Colonic mucosa (tissue), 4 donors: Measurements from ENCODE around the gene ZBTB17. TPM values are rescaled to one million over a fixed set of nuclear protein-coding genes. Genes with fewer than 3 reads are reported as not detected.

ENCODE experiments used
- DNase-seq: peaks from one replicate; pipeline ENCODE4 v3.0.0-alpha.2; 2020
- H3K27ac ChIP-seq: fragments of 200-600 bp; one replicate; pipeline ENCODE4 v1.8.0; 2021
- H3K27me3 ChIP-seq: fragments of 200-600 bp; one replicate; pipeline ENCODE4 v1.8.0; 2021
- H3K36me3 ChIP-seq: fragments of 200-600 bp; one replicate; pipeline ENCODE4 v1.8.0; 2021
- H3K4me1 ChIP-seq: fragments of 200-600 bp; one replicate; pipeline ENCODE4 v1.8.0; 2021; ENCODE audit warnings: mild to moderate bottlenecking
- H3K4me3 ChIP-seq: fragments of 200-600 bp; one replicate; pipeline ENCODE4 v1.8.0; 2021
- H3K9ac ChIP-seq, 2 donors: one replicate each; pipeline ENCODE4 v1.7.0; 2013; ENCODE audit warnings: control low read depth in 2 of 2, low read depth in 2 of 2, low read length in 2 of 2
- H3K9me3 ChIP-seq: fragments of 200-600 bp; one replicate; pipeline ENCODE4 v1.8.0; 2021
- CTCF ChIP-seq: fragments of 200-600 bp; IDR thresholded peaks from one replicate; pipeline ENCODE4 v1.8.0; 2022; ENCODE audit warnings: antibody characterized with exemption, mild to moderate bottlenecking
- intact Hi-C: fragments of 100-400 bp; cut with DNase I; formaldehyde crosslinking; loops from one replicate; pipeline ENCODE4 v1.14.1; 2022
- total RNA-seq, 2 donors: library from RNA; stranded (reverse); fragmentation: NEBNext Ultra II Directional in 1 of 2; extraction: Animal tissue kit (Norgen Biotek cat#: 25700) in 1 of 2; gene quantifications; one replicate each; pipeline ENCODE4 v1.2.1, GENCODE V29; 2021
- donor health status: healthy.
- donor health status: DM: no; HTN: no; CAD: no.
- donor health status: DM: no; HTN: no; CAD: no.

ZBTB17 gene
- total RNA-seq, 2 donors from 2014 or later: 24.9 to 36.3 TPM

DNA sequence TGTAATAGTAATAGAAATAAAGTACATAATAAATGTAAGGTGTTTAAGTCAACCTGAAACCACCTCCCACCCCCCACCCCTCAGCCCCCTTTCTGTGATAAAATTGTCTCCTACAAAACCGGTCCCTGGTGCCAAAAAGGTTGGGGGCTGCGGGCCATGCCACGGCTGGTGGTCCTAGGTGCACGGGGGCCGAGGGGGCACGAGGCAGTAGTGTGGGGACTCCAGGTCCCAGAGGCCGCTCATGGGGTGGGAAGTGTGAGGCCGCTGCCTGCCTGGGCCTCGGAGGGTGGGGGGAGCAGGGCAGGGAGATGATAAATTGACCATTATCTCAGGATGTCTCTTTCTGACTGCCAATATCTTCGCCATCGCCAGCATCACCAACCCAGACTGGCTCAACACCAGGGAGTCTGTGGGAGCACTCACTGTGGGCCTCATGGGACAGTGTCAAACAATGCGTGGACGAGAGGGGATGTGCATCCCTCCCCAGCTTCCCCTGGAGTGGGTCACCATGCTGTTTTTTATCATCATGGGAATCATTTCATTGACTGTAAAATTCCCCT, 6.5 kb downstream of the ZBTB17 start:
- Histone ChIP-seq H3K4me1 (peaks cover under 1% of the 10 kb centered on the region), H3K9me3 (no peaks in the 10 kb centered on the region), H3K9ac (no peak overlapping the region), H3K4me3 (no peak overlapping the region), H3K36me3 (no peaks in the 10 kb centered on the region), H3K27ac (no peak overlapping the region), H3K27me3 (no peaks in the 10 kb centered on the region)
- no peak for DNase-seq
- intact Hi-C loops: no loop called here
- no peak for TF ChIP-seq CTCF

DNA sequence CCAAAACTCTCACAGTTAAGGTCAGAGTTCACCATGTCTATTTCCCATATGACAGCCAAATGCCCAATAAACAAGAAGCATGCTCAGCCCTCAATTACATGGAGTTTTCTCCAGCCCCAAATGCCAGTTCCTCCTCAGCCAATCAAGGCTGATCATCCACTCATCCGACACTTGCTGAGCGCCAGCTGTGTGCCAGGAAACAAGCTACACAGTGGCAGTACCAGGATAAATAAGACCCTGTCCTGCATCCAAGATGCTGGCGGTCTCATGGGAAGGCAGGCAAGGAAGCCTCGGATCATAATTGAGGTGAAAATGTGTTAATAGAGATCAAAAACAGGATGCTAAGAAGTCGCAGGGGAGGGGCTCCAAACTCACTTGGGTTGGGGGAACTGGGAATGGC, 7.7 kb downstream of the ZBTB17 start:
- Histone ChIP-seq H3K9ac (no peak overlapping the region), H3K4me3 (no peak overlapping the region), H3K9me3 (no peaks in the 10 kb centered on the region), H3K27me3 (no peaks in the 10 kb centered on the region), H3K4me1 (peaks cover 4% of the 10 kb centered on the region), H3K36me3 (no peaks in the 10 kb centered on the region), H3K27ac (no peak overlapping the region)
- no peak for TF ChIP-seq CTCF
- intact Hi-C loops: no loop called here
- DNase-seq: no peak

DNA sequence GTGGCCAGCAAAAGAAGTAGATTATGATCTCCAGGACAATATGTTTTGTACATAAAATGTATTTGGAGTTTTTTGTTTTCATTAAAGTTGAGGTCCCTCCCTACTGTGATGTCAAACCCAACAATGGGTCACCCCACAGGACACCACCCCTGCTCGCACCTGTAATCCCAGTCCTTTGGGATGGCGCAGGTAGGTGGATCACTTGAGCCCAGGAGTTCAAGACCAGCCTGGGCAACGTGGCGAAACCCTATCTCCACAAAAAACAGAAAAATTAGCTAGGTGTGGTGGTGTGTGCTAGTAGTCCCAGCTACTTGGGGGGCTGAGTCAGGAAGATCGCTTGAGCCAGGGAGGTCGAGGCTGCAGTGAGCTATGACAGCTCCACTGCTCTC, 9.0 kb downstream of the ZBTB17 start:
- H3K36me3 ChIP-seq: no peaks in the 10 kb centered on the region
- intact Hi-C loops: no loop called here
- H3K4me1 ChIP-seq: peaks cover 4% of the 10 kb centered on the region
- no peak for DNase-seq
- no peak overlapping the region for H3K27ac ChIP-seq
- H3K9ac ChIP-seq: no peak overlapping the region
- H3K27me3 ChIP-seq: no peaks in the 10 kb centered on the region
- no peaks in the 10 kb centered on the region for H3K9me3 ChIP-seq
- TF ChIP-seq CTCF: no peak
- no peak overlapping the region for H3K4me3 ChIP-seq

GRCh38 chr1:15966081-15966955, 9.6 kb downstream of the ZBTB17 start:
- Histone ChIP-seq H3K9me3 (no peaks in the 10 kb centered on the region), H3K27ac (peak overlapping the region; percentile 31), H3K4me3 (no peak overlapping the region), H3K36me3 (no peaks in the 10 kb centered on the region), H3K27me3 (no peaks in the 10 kb centered on the region), H3K4me1 (peaks cover 4% of the 10 kb centered on the region), H3K9ac (no peak overlapping the region)
- no peak for TF ChIP-seq CTCF
- no peak for DNase-seq
- intact Hi-C loops: no loop called here

DNA sequence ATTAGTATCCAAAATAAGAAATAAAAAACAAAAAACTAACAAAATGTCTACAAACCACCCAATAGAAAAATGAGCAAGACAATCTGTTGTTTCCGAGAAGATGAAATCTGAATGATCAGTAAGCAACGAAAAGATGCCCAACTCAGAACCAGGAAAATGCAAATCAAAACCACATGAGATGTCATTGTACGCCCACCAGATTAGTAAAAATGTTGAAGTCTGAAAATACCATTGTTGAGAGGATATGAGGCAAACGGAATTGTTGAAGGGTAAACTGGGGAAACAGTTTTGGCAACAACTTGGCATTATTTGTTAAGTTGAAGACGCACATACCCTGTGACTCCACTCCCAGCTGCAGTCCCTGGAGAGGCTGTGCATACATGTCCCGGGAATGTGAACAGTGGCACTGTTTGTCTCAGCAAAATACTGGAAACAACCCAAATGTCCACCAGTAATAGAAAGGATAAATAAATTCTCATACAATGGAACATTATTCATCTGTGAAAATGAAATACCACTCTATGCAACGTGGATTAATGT, 10.6 kb downstream of the ZBTB17 start:
- no peak overlapping the region for H3K4me3 ChIP-seq
- intact Hi-C loops: no loop called here
- no peaks in the 10 kb centered on the region for H3K27me3 ChIP-seq
- H3K9me3 ChIP-seq: no peaks in the 10 kb centered on the region
- no peak for TF ChIP-seq CTCF
- peak overlapping the region; percentile 31 for H3K27ac ChIP-seq
- H3K36me3 ChIP-seq: no peaks in the 10 kb centered on the region
- H3K9ac ChIP-seq: no peak overlapping the region
- no peak for DNase-seq
- H3K4me1 ChIP-seq: peaks cover 4% of the 10 kb centered on the region
